Adrenal gland (tissue), 12 donors: ENCODE results near the gene AMDHD2. TPM values are rescaled to one million over a fixed set of nuclear protein-coding genes. Genes with fewer than 3 reads are reported as not detected.

Source experiments
- DNase-seq, 7 donors: peaks; one replicate each; pipeline ENCODE4 v3.0.0-alpha.2; 2019 to 2020
- H3K27ac ChIP-seq, 5 donors: fragments of 200-600 bp; sonication (generic) in 4 of 5; 1 replicate in 3 of 5; 2 replicates in 2 of 5; pipeline versions ENCODE4 v1.5.1 to v1.8.0; 2016 to 2020; ENCODE audit warnings: mild to moderate bottlenecking in 1 of 5
- H3K27me3 ChIP-seq: fragments of 200-600 bp; 2 replicates; pipeline ENCODE4 v1.8.0; 2021
- H3K36me3 ChIP-seq, 2 donors: fragments of 200-600 bp; replicated peaks in 1 of 2; 1 replicate in 1 of 2; 2 replicates in 1 of 2; pipeline versions ENCODE4 v1.5.1 to v1.8.0; 2018 to 2022
- H3K4me1 ChIP-seq, 2 donors: fragments of 200-600 bp; replicated peaks in 1 of 2; 1 replicate in 1 of 2; 2 replicates in 1 of 2; pipeline versions ENCODE4 v1.5.1 to v1.8.0; 2018 to 2021
- H3K4me3 ChIP-seq, 4 donors: fragments of 200-600 bp; sonication (generic) in 3 of 4; one replicate each; pipeline ENCODE4 v1.5.1; 2016 to 2018
- H3K9me3 ChIP-seq, 3 donors: fragments of 200-600 bp; sonication (generic) in 1 of 3; replicated peaks in 1 of 3; 1 replicate in 2 of 3; 2 replicates in 1 of 3; pipeline versions ENCODE4 v1.5.1 to v1.8.0; 2016 to 2021
- POLR2A ChIP-seq, 2 donors: fragments of 450-650 bp; IDR thresholded peaks; one replicate each; pipeline ENCODE4 v1.6.1; 2017; ENCODE audit warnings: antibody characterized with exemption in 2 of 2, mild to moderate bottlenecking in 2 of 2, moderate library complexity in 1 of 2
- WGBS, 4 donors: extraction: QIAGEN DNeasy Blood & Tissue Kit in 2 of 4; methylation state at CpG; one replicate each; pipeline versions ENCODE4 v1.1.5 to v1.1.7; 2013 to 2017; 5-methylcytosine and 5-hydroxymethylcytosine counted together
- intact Hi-C, 2 donors: fragments of 100-400 bp; cut with DNase I; formaldehyde crosslinking; loops; one replicate each; pipeline versions ENCODE4 v1.14.1 to v1.15.0; 2022 to 2023
- polyA plus RNA-seq, 3 donors: library from polyadenylated mRNA; stranded (reverse); fragments of 200-250 nt in 2 of 3; fragments of 350-450 nt in 1 of 3; fragmentation: Illumina TruSeq in 1 of 3; extraction: RNeasy Lipid Tissue Mini Kit (QIAGEN cat#74804) in 1 of 3; gene quantifications; one replicate each; pipeline ENCODE4 v1.2.3, GENCODE V29; 2013 to 2014
- total RNA-seq, 9 donors: library from RNA; depleted of rRNA in 4 of 9; stranded (reverse); fragments of >200 nt in 4 of 9; fragments of 120-200 nt in 1 of 9; fragmentation: NEBNext Ultra II Directional in 1 of 9; extraction: Animal tissue kit (Norgen Biotek cat#: 25700) in 1 of 9; gene quantifications; one replicate each; pipeline versions ENCODE4 v1.1.0 to v1.2.4, GENCODE V29; 2013 to 2023
- TF ChIP-seq, protein P1 (sequence below), 6 experiments: fragments of 450-650 bp in 4 of 6; fragments of 200-600 bp in 2 of 6; sonication (generic) in 1 of 6; IDR thresholded peaks; 1 replicate in 5 of 6; 2 replicates in 1 of 6; pipeline versions ENCODE4 v1.5.1 to v1.8.0; 2016 to 2021; ENCODE audit warnings: antibody characterized with exemption in 6 of 6, mild to moderate bottlenecking in 2 of 6, moderate library complexity in 1 of 6
- donor health status: healthy with polysubstance abuse.
- donor health status: Bipolar disorder and iron deficiency.
- donor health status: DM: yes; HTN: yes; CAD: no.
- donor health status: DM: no; HTN: no; CAD: no.
- donor health status: DM: no; HTN: no; CAD: no.
- donor health status: DM: yes; HTN: yes; CAD: no.

The AMDHD2 gene
- total and polyA plus RNA-seq, 12 donors, result 3.1 to 131 (median 64.7) TPM

DNA sequence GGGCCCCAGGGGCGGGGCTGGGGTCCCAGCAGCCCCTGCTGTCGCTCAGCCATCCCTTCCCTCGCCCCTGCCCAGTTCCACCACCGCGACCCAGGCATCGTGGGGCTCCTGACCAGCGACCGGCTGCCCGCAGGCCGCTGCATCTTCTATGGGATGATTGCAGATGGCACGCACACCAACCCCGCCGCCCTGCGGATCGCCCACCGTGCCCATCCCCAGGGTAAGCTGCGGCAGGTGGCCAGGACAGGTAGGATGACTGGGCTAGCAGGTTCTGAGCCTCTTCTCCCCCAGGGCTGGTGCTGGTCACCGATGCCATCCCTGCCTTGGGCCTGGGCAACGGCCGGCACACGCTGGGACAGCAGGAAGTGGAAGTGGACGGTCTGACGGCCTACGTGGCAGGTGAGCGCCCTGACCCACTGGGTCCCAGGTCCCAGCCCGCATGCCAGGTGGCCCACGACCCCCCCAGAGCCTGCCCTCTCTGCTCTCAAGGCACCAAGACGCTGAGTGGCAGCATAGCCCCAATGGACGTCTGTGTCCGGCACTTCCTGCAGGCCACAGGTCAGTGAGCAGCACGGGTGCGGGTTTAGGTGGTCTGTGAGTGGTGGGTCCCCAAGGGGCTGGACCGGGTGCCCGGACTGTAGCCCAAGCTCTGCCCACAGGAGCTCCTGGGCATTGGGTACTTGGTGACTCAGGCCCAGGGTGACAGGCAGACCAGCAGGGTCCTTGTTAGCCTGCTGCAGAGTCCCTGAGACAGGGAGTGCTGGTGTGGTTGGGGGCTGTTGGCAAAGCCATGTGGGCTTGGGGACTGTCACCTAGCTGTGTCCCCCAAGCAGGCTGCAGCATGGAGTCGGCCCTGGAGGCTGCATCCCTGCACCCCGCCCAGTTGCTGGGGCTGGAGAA is 8.2 kb downstream of the AMDHD2 start:
- Histone ChIP-seq H3K9me3 (no peaks in the 10 kb centered on the region), H3K4me1 (peaks cover 8 to 16% of the 10 kb centered on the region in 2 donors), H3K36me3 (peaks cover 0 to 60% of the 10 kb centered on the region in 2 donors), H3K4me3 (no peak overlapping the region), H3K27ac (no peak overlapping the region), H3K27me3 (no peaks in the 10 kb centered on the region)
- peak in 2 of 7 donors; percentile 28 to 37 for DNase-seq
- 93 to 98% (median 94%) methylated on average over 11 to 36 of the region's 36 CpGs for WGBS, 4 donors
- intact Hi-C loops, result no loop called here
- TF ChIP-seq POLR2A (IDR thresholded peaks at IDR 0.05), result no peak
- TF ChIP-seq, protein P1, sequence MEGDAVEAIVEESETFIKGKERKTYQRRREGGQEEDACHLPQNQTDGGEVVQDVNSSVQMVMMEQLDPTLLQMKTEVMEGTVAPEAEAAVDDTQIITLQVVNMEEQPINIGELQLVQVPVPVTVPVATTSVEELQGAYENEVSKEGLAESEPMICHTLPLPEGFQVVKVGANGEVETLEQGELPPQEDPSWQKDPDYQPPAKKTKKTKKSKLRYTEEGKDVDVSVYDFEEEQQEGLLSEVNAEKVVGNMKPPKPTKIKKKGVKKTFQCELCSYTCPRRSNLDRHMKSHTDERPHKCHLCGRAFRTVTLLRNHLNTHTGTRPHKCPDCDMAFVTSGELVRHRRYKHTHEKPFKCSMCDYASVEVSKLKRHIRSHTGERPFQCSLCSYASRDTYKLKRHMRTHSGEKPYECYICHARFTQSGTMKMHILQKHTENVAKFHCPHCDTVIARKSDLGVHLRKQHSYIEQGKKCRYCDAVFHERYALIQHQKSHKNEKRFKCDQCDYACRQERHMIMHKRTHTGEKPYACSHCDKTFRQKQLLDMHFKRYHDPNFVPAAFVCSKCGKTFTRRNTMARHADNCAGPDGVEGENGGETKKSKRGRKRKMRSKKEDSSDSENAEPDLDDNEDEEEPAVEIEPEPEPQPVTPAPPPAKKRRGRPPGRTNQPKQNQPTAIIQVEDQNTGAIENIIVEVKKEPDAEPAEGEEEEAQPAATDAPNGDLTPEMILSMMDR (IDR thresholded peaks at IDR 0.05), result no peak

GRCh38 chr16:2529061-2529931 is 9.1 kb downstream of the AMDHD2 start:
- no peak overlapping the region for H3K27ac ChIP-seq
- DNase-seq, result peak in 3 of 7 donors; percentile 19 to 42 (median 25)
- peaks cover 8 to 16% of the 10 kb centered on the region in 2 donors for H3K4me1 ChIP-seq
- H3K4me3 ChIP-seq, result no peak overlapping the region
- TF ChIP-seq, protein P1 (IDR thresholded peaks at IDR 0.05), result peak in 1 of 6 experiments; percentile 14
- TF ChIP-seq POLR2A (IDR thresholded peaks at IDR 0.05), result no peak
- H3K9me3 ChIP-seq, result no peaks in the 10 kb centered on the region
- intact Hi-C loops, result no loop called here
- no peaks in the 10 kb centered on the region for H3K27me3 ChIP-seq
- H3K36me3 ChIP-seq, result peaks cover 0 to 51% of the 10 kb centered on the region in 2 donors
- WGBS, 4 donors, result 87 to 91% (median 89%) methylated on average over 9 to 32 of the region's 32 CpGs

GRCh38 chr16:2529961-2530628 is 9.9 kb downstream of the AMDHD2 start:
- no peaks in the 10 kb centered on the region for H3K9me3 ChIP-seq
- peaks cover 0 to 43% of the 10 kb centered on the region in 2 donors for H3K36me3 ChIP-seq
- H3K27ac ChIP-seq, result no peak overlapping the region
- WGBS, 4 donors, result 87 to 93% (median 89%) methylated on average over 8 to 15 of the region's 15 CpGs
- TF ChIP-seq, protein P1 (IDR thresholded peaks at IDR 0.05), result no peak
- no peak for TF ChIP-seq POLR2A (IDR thresholded peaks at IDR 0.05)
- peaks cover 8 to 16% of the 10 kb centered on the region in 2 donors for H3K4me1 ChIP-seq
- intact Hi-C loops, result no loop called here
- H3K27me3 ChIP-seq, result no peaks in the 10 kb centered on the region
- no peak overlapping the region for H3K4me3 ChIP-seq
- peak in 1 of 7 donors; percentile 37 for DNase-seq
